Thymus (tissue), 14 donors: Measurements from ENCODE around the gene GSG1L2. TPM values are rescaled to one million over a fixed set of nuclear protein-coding genes. Genes with fewer than 3 reads are reported as not detected.

Experiments used
- DNase-seq, 9 donors: peaks; one replicate each; pipeline ENCODE4 v3.0.0-alpha.2; 2013; ENCODE audit warnings: low spot score in 9 of 9, low read depth in 6 of 9, missing footprints in 1 of 9
- H3K27ac ChIP-seq, 2 donors: one replicate each; pipeline ENCODE4 v1.5.1; 2013; ENCODE audit warnings: control low read depth in 1 of 2, low read depth in 1 of 2, low read length in 1 of 2, mild to moderate bottlenecking in 1 of 2, moderate library complexity in 1 of 2
- H3K27me3 ChIP-seq, 2 donors: one replicate each; pipeline ENCODE4 v1.5.1; 2013; ENCODE audit warnings: low read length in 1 of 2; ENCODE audit not compliant: control insufficient read depth in 2 of 2, insufficient read depth in 1 of 2
- H3K36me3 ChIP-seq, 2 donors: one replicate each; pipeline ENCODE4 v1.5.1; 2013; ENCODE audit warnings: low read length in 1 of 2, mild to moderate bottlenecking in 1 of 2, moderate library complexity in 1 of 2; ENCODE audit not compliant: control insufficient read depth in 2 of 2, insufficient read depth in 2 of 2
- H3K4me1 ChIP-seq, 2 donors: one replicate each; pipeline ENCODE4 v1.5.1; 2013; ENCODE audit warnings: low read length in 2 of 2; ENCODE audit not compliant: control insufficient read depth in 2 of 2, insufficient read depth in 2 of 2
- H3K4me3 ChIP-seq, 2 donors: one replicate each; pipeline ENCODE4 v1.5.1; 2013; ENCODE audit warnings: low read length in 2 of 2, control low read depth in 1 of 2, mild to moderate bottlenecking in 1 of 2
- H3K9me3 ChIP-seq, 2 donors: one replicate each; pipeline ENCODE4 v1.5.1; 2013; ENCODE audit warnings: low read length in 1 of 2, mild to moderate bottlenecking in 1 of 2; ENCODE audit not compliant: control insufficient read depth in 2 of 2, insufficient read depth in 1 of 2
- WGBS: extraction: QIAGEN DNeasy Blood & Tissue Kit; methylation state at CpG from one replicate; pipeline ENCODE4 v1.1.7; 2013; 5-methylcytosine and 5-hydroxymethylcytosine counted together
- long read RNA-seq, 10 donors: transcript quantifications; one replicate each; lab custom pipeline, GENCODE V29; 2026
- polyA plus RNA-seq: library from polyadenylated mRNA; stranded (reverse); fragments of 200-250 nt; gene quantifications from one replicate; pipeline ENCODE4 v1.2.3, GENCODE V29; 2013
- total RNA-seq: library from RNA; stranded (reverse); fragments of 120-200 nt; gene quantifications from one replicate; pipeline ENCODE4 v1.2.4, GENCODE V29; 2013
- donor health status: healthy.

GSG1L2 gene
- total RNA-seq (not detected), polyA plus RNA-seq (not detected)
- long read RNA-seq, donor 1: 0 reads
- long read RNA-seq, donor 2: 0 reads
- long read RNA-seq, donor 3: 0 reads
- long read RNA-seq, donor 4: 0 reads
- long read RNA-seq, donor 5: 0 reads
- long read RNA-seq, donor 6: 0 reads
- long read RNA-seq, donor 7: 0 reads
- long read RNA-seq, donor 8: 0 reads
- long read RNA-seq, donor 9: 0 reads
- long read RNA-seq, donor 10: 0 reads

DNA sequence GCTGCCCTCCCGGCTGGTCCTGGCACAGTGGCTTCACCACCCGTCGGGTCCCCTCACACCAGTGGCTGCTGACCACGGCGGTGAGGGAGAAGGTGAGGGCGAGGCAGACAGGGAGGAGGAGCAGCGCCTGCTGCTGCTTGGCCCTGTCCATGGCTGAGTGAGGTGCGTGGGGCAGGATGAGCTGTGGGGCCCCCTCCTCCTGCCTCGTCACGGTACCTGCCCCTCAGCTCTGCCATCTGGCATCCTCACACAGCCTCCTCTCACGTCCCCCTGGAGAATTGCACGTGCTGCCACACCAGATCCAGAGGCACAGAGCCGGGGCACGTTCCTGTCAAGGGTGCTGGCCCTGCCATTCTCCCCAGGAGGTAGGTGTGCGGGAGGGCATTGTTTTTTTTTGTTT lies at the start of gene GSG1L2:
TSS of gene GSG1L2 (minus strand) at position 159 of the 400 bp plus-strand sequence. CDS start at position 151, 8 bp downstream.
- Histone ChIP-seq H3K27ac (no peak within 1 kb of the TSS), H3K36me3 (no peaks in the 10 kb centered on the region), H3K4me1 (no peaks in the 10 kb centered on the region), H3K9me3 (no peaks in the 10 kb centered on the region), H3K27me3 (no peaks in the 10 kb centered on the region), H3K4me3 (no peak within 1 kb of the TSS)
- DNase-seq: no peak
- 71% methylated on average over 15 of the region's 15 CpGs for WGBS

DNA sequence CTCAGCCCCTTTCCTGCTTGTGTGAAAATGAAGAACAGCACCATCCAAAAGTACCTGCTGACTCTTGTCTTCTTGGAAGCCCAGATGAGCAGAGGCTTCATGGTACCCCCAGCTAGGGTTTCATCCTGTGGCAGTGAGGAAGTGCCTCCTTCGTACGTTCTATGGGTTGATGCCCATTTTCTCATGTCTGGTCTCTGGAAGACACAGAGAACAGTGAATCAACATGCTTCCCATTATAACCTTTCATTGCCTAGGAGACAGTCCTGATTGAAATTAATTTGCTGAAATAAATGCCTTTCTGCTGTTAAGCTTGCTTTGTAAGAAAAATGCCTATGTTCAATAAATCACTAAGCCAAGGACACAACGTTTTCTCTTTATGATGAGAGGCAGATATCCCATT lies 46.7 kb upstream of the GSG1L2 start:
- DNase-seq: no peak
- H3K27ac ChIP-seq: no peak overlapping the region
- H3K9me3 ChIP-seq: no peaks in the 10 kb centered on the region
- no peak overlapping the region for H3K4me3 ChIP-seq
- H3K4me1 ChIP-seq: no peaks in the 10 kb centered on the region
- H3K27me3 ChIP-seq: no peaks in the 10 kb centered on the region
- WGBS: 93% methylated on average over 3 of the region's 3 CpGs
- H3K36me3 ChIP-seq: no peaks in the 10 kb centered on the region

DNA sequence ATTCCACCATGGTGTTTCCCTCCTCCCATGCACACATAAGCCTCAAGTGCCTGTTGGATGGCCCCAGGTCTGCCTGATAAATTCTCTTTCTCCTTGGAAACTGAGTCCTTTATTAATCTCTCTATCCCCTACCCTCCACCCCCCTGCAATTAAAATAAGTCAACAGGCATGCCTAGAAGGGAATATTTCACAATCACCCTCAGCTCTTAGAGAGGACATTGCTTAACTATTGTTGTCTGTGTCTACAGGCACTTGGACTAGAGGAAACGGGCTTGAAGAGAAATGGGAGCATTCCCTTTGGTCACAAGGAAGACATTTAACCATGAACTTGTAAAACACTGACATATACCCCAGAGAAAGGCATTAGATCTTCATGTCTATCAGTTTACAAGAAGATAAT lies 43.7 kb upstream of the GSG1L2 start:
- no peak for DNase-seq
- H3K36me3 ChIP-seq: no peaks in the 10 kb centered on the region
- no peak overlapping the region for H3K4me3 ChIP-seq
- WGBS: 63% methylated on average over 1 of the region's 1 CpG
- no peak overlapping the region for H3K27ac ChIP-seq
- no peaks in the 10 kb centered on the region for H3K4me1 ChIP-seq
- H3K9me3 ChIP-seq: no peaks in the 10 kb centered on the region
- no peaks in the 10 kb centered on the region for H3K27me3 ChIP-seq

DNA sequence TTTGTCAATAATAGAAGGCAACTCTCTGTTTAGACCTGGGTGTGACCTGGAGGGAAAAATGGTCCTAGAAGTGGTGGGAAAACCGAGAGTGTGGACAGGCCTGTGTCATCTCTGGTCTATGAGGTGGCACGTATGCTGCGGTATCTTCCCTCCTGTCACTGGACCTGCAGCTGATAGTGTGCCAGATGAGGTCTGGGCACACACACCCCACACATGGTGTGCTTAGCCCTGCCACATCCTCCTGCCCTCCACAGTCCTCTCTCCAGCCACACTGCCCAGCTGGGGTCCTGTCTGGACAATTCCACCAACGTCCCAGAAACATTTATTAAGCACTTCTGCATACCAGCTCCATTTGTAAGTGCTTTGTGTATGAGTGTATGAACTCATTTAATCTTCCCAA lies 41.1 kb upstream of the GSG1L2 start:
- no peaks in the 10 kb centered on the region for H3K36me3 ChIP-seq
- no peak for DNase-seq
- 73% methylated on average over 4 of the region's 4 CpGs for WGBS
- H3K4me1 ChIP-seq: no peaks in the 10 kb centered on the region
- H3K4me3 ChIP-seq: no peak overlapping the region
- no peak overlapping the region for H3K27ac ChIP-seq
- no peaks in the 10 kb centered on the region for H3K9me3 ChIP-seq
- H3K27me3 ChIP-seq: no peaks in the 10 kb centered on the region

DNA sequence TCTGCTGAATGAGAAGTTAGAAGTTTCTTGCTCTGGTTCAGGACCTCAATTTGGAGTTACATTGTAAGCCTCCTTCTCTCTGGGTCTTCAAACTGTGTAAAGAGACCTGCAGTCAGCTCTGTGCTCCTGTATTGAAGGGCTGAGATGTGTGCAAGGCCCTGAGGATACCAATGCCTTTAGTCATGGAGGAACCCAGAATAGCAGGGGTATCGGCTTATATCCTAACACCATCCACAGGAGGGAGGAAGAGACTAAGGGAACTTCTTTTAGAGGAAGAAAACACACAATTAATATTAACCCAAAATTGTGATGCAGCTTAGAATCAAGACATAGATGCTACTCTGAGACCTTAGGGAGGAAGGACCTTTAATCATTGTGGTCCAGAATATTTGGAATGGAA lies 40.3 kb upstream of the GSG1L2 start:
- WGBS: 97% methylated on average over 1 of the region's 1 CpG
- Histone ChIP-seq H3K9me3 (no peaks in the 10 kb centered on the region), H3K27ac (no peak overlapping the region), H3K4me1 (no peaks in the 10 kb centered on the region), H3K27me3 (no peaks in the 10 kb centered on the region), H3K36me3 (no peaks in the 10 kb centered on the region), H3K4me3 (no peak overlapping the region)
- DNase-seq: no peak

DNA sequence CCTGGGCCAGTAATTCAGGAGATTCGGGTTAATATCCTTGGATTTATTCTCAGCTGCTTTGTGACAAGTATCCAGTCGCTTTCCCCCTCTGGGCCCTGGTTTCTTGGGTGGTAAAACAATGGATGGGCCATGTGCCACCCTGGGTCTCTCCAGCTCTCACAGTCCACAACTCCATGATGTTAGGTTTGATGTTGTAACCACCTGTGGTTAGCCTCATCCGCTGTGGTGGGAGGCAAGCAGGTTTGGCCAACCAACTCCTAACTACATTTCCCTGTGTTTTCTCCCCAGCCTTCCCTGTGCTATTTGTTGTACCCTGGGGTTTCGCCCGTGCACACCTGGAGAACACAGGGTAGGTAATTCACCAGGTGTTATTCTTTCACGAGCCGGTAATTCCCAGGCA lies 39.0 kb upstream of the GSG1L2 start:
- DNase-seq: no peak
- H3K36me3 ChIP-seq: no peaks in the 10 kb centered on the region
- no peak overlapping the region for H3K27ac ChIP-seq
- H3K27me3 ChIP-seq: no peaks in the 10 kb centered on the region
- no peak overlapping the region for H3K4me3 ChIP-seq
- 94% methylated on average over 7 of the region's 7 CpGs for WGBS
- H3K9me3 ChIP-seq: no peaks in the 10 kb centered on the region
- no peaks in the 10 kb centered on the region for H3K4me1 ChIP-seq

DNA sequence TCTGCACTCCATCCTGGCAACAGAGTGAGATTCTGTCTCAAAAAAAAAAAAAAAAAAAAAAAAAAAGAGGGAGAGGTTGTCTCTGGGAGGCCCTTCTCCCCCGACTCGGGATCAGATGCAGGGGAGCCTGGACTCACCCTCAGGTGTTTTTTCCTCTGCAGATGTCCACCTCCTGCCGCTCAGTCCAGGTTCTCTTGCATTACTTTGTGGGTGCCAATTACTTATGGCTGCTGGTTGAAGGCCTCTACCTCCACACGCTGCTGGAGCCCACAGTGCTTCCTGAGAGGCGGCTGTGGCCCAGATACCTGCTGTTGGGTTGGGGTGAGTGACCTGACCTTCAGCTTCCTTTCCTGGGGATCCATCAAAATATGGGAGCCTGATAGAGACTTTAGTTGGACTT lies 37.9 kb upstream of the GSG1L2 start:
- Histone ChIP-seq H3K9me3 (no peaks in the 10 kb centered on the region), H3K4me1 (no peaks in the 10 kb centered on the region), H3K36me3 (no peaks in the 10 kb centered on the region), H3K27me3 (no peaks in the 10 kb centered on the region), H3K27ac (no peak overlapping the region), H3K4me3 (no peak overlapping the region)
- WGBS: 93% methylated on average over 5 of the region's 5 CpGs
- no peak for DNase-seq

DNA sequence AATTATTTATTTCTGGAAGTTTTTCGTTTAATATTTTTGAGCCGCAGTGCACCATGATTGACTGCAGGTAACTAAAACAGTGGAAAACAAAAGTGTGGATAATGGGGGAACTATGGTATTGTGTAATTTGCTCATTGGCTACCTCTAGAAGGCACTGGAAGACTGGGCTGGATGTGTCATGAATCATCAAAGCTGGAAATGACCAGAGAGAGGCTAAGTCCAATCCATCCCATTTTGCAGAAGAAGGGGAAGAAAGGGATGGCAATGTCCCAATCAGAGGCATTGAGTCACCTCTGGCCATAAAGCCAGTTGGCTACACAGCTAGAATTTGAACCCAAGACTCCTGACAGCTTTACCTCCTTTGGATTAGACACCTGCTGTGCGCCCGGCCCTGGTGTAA lies 33.2 kb upstream of the GSG1L2 start:
- H3K9me3 ChIP-seq: no peaks in the 10 kb centered on the region
- H3K4me1 ChIP-seq: no peaks in the 10 kb centered on the region
- H3K27ac ChIP-seq: no peak overlapping the region
- no peak overlapping the region for H3K4me3 ChIP-seq
- no peaks in the 10 kb centered on the region for H3K27me3 ChIP-seq
- DNase-seq: no peak
- H3K36me3 ChIP-seq: no peaks in the 10 kb centered on the region
- 85% methylated on average over 4 of the region's 4 CpGs for WGBS

DNA sequence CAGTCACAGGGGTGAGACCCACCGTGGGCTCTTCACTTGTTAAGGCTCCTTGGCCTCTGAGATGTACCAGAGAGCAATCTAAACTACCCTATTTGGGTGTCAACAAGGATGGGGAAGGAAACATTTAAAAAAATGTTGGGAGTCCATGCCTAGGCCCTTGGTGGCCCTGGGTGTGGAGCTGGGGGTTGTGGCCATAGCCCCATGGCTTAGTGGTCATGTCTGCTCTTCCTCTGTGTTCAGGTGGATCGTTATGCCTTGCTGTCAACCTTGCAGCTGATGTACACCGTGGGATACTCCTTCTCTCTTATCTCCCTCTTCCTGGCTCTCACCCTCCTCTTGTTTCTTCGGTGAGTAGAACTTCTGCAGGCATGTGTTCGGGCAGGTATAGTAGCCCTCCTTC lies 32.4 kb upstream of the GSG1L2 start:
- H3K27me3 ChIP-seq: no peaks in the 10 kb centered on the region
- no peak overlapping the region for H3K27ac ChIP-seq
- DNase-seq: no peak
- WGBS: 88% methylated on average over 5 of the region's 5 CpGs
- no peaks in the 10 kb centered on the region for H3K4me1 ChIP-seq
- H3K4me3 ChIP-seq: no peak overlapping the region
- no peaks in the 10 kb centered on the region for H3K9me3 ChIP-seq
- H3K36me3 ChIP-seq: no peaks in the 10 kb centered on the region

DNA sequence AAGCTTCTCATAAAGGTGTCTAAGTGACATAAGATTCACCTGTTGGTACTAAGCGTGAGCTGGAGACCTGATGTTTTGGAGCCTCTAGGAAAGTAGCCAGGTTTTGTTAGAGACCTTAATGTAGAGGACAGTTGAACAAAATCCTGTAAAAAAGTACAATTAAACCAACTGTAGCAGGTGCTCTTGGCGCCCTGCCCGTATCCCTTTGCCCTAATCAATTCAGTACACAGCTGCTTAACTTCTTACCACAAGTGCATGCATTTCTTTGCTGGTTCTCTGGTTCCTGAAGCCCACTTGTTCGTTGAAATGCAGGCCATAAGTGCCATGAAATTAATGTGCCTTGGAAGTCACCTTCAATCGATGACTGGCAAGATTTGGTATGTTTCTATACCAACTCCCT lies 28.3 kb upstream of the GSG1L2 start:
- 93% methylated on average over 5 of the region's 5 CpGs for WGBS
- H3K4me1 ChIP-seq: no peaks in the 10 kb centered on the region
- no peak overlapping the region for H3K4me3 ChIP-seq

More for the DNA sequence above, 28.3 kb upstream of the GSG1L2 start:
- Histone ChIP-seq H3K27me3 (no peaks in the 10 kb centered on the region), H3K9me3 (no peaks in the 10 kb centered on the region), H3K36me3 (no peaks in the 10 kb centered on the region), H3K27ac (no peak overlapping the region)
- no peak for DNase-seq
